Activated CD8-positive, alpha-beta memory T cell treated with anti-CD3 and anti-CD28 coated beads, Interleukin-2, amount 10 ng/mL, durations not matched to agents 7 days and 5 days (primary cell): Measurements from ENCODE around the gene NMRK2. TPM values are rescaled to one million over a fixed set of nuclear protein-coding genes. Genes with fewer than 3 reads are reported as not detected.
"Not testable (repeated sequence)": the region's sequence is repeated elsewhere in the genome, so short reads cannot be mapped to it uniquely, and the experiment has no call there.

Source experiments
- ATAC-seq: fragments of 150-1000 bp; cut with Tn5 transposase; one replicate; pipeline ENCODE4 v1.10.0; 2021; ENCODE audit warnings: moderate library complexity
- CTCF ChIA-PET: fragments of 350-600 bp; sonication (Branson Sonifier 250); formaldehyde crosslinking; loops from one replicate; lab custom pipeline; 2021; ENCODE audit warnings: antibody characterized with exemption; lab: Charles Lee
- DNase-seq: peaks from one replicate; pipeline ENCODE4 v3.0.0-alpha.2; 2020
- H3K27ac Mint-ChIP-seq: one replicate; pipeline ENCODE4 v1.8.0; 2021; ENCODE audit warnings: mild to moderate bottlenecking, mixed read lengths
- H3K27me3 Mint-ChIP-seq: one replicate; pipeline ENCODE4 v1.8.0; 2021; ENCODE audit warnings: mixed read lengths
- H3K36me3 Mint-ChIP-seq: one replicate; pipeline ENCODE4 v1.8.0; 2021; ENCODE audit warnings: mild to moderate bottlenecking, mixed read lengths
- H3K4me1 Mint-ChIP-seq: one replicate; pipeline ENCODE4 v1.8.0; 2021; ENCODE audit warnings: mixed read lengths
- H3K4me3 Mint-ChIP-seq: one replicate; pipeline ENCODE4 v1.8.0; 2021; ENCODE audit warnings: mild to moderate bottlenecking, moderate library complexity, mixed read lengths
- H3K9me3 Mint-ChIP-seq: one replicate; pipeline ENCODE4 v1.8.0; 2022; ENCODE audit warnings: low read depth, mixed read lengths
- total RNA-seq, 2 experiments: library from RNA; stranded (reverse); gene quantifications; one replicate each; pipeline ENCODE4 v1.2.3, GENCODE V29; 2021

The NMRK2 gene
- not detected for total RNA-seq

GRCh38 chr19:3932931-3933810 is at the start of gene NMRK2:
TSS of gene NMRK2 (plus strand) at chr19:3933069. CDS start at chr19:3933672, 603 bp downstream.
- H3K9me3 Mint-ChIP-seq: no peaks in the 10 kb centered on the region
- DNase-seq: no peak
- no peak for ATAC-seq
- CTCF ChIA-PET: no interaction called here
- peaks cover 30% of the 10 kb centered on the region for H3K27me3 Mint-ChIP-seq
- no peak within 1 kb of the TSS for H3K4me3 Mint-ChIP-seq
- no peaks in the 10 kb centered on the region for H3K36me3 Mint-ChIP-seq
- H3K27ac Mint-ChIP-seq: no peak within 1 kb of the TSS
- H3K4me1 Mint-ChIP-seq: no peaks in the 10 kb centered on the region

GRCh38 chr19:3890591-3890990 is 42.3 kb upstream of the NMRK2 start:
- CTCF ChIA-PET: interaction anchor here (0.7 to 0.8 kb wide), 2 partner anchors 172 to 250 kb away, joined by 3 read pairs; no protein-coding TSS in a partner anchor
- Mint-ChIP-seq H3K36me3 (no peaks in the 10 kb centered on the region), H3K27me3 (no peaks in the 10 kb centered on the region), H3K9me3 (no peaks in the 10 kb centered on the region), H3K27ac (no peak overlapping the region), H3K4me1 (no peaks in the 10 kb centered on the region), H3K4me3 (no peak overlapping the region)
- no peak for ATAC-seq
- no peak for DNase-seq

GRCh38 chr19:3893509-3894179 is 39.2 kb upstream of the NMRK2 start:
- DNase-seq (no peak), ATAC-seq (no peak)
- H3K4me1 Mint-ChIP-seq: peaks cover 8% of the 10 kb centered on the region
- no peaks in the 10 kb centered on the region for H3K9me3 Mint-ChIP-seq
- H3K4me3 Mint-ChIP-seq: no peak overlapping the region
- no peaks in the 10 kb centered on the region for H3K27me3 Mint-ChIP-seq
- H3K36me3 Mint-ChIP-seq: no peaks in the 10 kb centered on the region
- CTCF ChIA-PET: interaction anchor here (0.6 kb wide), 1 partner anchor 1913 kb away, joined by 3 read pairs; no protein-coding TSS in a partner anchor
- H3K27ac Mint-ChIP-seq: no peak overlapping the region

GRCh38 chr19:3894959-3895358 is 37.9 kb upstream of the NMRK2 start:
- H3K27me3 Mint-ChIP-seq, H3K9me3 Mint-ChIP-seq, ATAC-seq, CTCF ChIA-PET, H3K27ac Mint-ChIP-seq, H3K4me3 Mint-ChIP-seq, DNase-seq, H3K36me3 Mint-ChIP-seq: not testable (repeated sequence)
- peaks cover 10% of the 10 kb centered on the region for H3K4me1 Mint-ChIP-seq

GRCh38 chr19:3895788-3896187 is 37.1 kb upstream of the NMRK2 start:
- ATAC-seq: no peak

GRCh38 chr19:3897936-3898335 is 34.9 kb upstream of the NMRK2 start:
- CTCF ChIA-PET: interaction anchor here (1.2 to 1.5 kb wide), 2 partner anchors 76 to 88 kb away, joined by 3 to 5 read pairs; partner anchors contain the start of gene EEF2
- peak; percentile 81 for DNase-seq
- H3K4me1 Mint-ChIP-seq: peaks cover 10% of the 10 kb centered on the region
- H3K4me3 Mint-ChIP-seq: no peak overlapping the region
- peak; percentile 73 for ATAC-seq
- peaks cover 2% of the 10 kb centered on the region for H3K9me3 Mint-ChIP-seq
- H3K27ac Mint-ChIP-seq: peak overlapping the region; percentile 75
- no peaks in the 10 kb centered on the region for H3K27me3 Mint-ChIP-seq
- H3K36me3 Mint-ChIP-seq: no peaks in the 10 kb centered on the region

More at GRCh38 chr19:3895788-3896187, 37.1 kb upstream of the NMRK2 start:
- no peaks in the 10 kb centered on the region for H3K27me3 Mint-ChIP-seq
- CTCF ChIA-PET: no interaction called here
- H3K9me3 Mint-ChIP-seq: peaks cover 2% of the 10 kb centered on the region
- H3K4me3 Mint-ChIP-seq: no peak overlapping the region
- peaks cover 10% of the 10 kb centered on the region for H3K4me1 Mint-ChIP-seq
- no peak overlapping the region for H3K27ac Mint-ChIP-seq
- no peaks in the 10 kb centered on the region for H3K36me3 Mint-ChIP-seq
- DNase-seq: no peak

GRCh38 chr19:3898426-3898825 is 34.4 kb upstream of the NMRK2 start:
- H3K4me1 Mint-ChIP-seq: peaks cover 10% of the 10 kb centered on the region
- no peaks in the 10 kb centered on the region for H3K36me3 Mint-ChIP-seq
- DNase-seq: no peak
- no peak overlapping the region for H3K4me3 Mint-ChIP-seq
- no peaks in the 10 kb centered on the region for H3K27me3 Mint-ChIP-seq
- H3K9me3 Mint-ChIP-seq: peaks cover 2% of the 10 kb centered on the region
- H3K27ac Mint-ChIP-seq: peak overlapping the region; percentile 75
- ATAC-seq: no peak
- CTCF ChIA-PET: interaction anchor here (1.2 to 1.5 kb wide), 2 partner anchors 76 to 87 kb away, joined by 3 to 5 read pairs; partner anchors contain the start of gene EEF2

- Mint-ChIP-seq H3K4me1 (peaks cover 10% of the 10 kb centered on the region), H3K4me3 (no peak overlapping the region), H3K36me3 (no peaks in the 10 kb centered on the region), H3K27ac (no peak overlapping the region), H3K27me3 (no peaks in the 10 kb centered on the region), H3K9me3 (peaks cover 2% of the 10 kb centered on the region)
- no peak for DNase-seq
- no peak for ATAC-seq
- CTCF ChIA-PET: no interaction called here
Observed at GRCh38 chr19:3899531-3900294, 33.2 kb upstream of the NMRK2 start.

- CTCF ChIA-PET: no interaction called here
- no peak for ATAC-seq
Observed at GRCh38 chr19:3902317-3902973, 30.4 kb upstream of the NMRK2 start.

GRCh38 chr19:3904233-3904632 is 28.6 kb upstream of the NMRK2 start:
- no peaks in the 10 kb centered on the region for H3K36me3 Mint-ChIP-seq
- no peaks in the 10 kb centered on the region for H3K9me3 Mint-ChIP-seq
- no peak for DNase-seq
- no peaks in the 10 kb centered on the region for H3K27me3 Mint-ChIP-seq
- H3K4me1 Mint-ChIP-seq: no peaks in the 10 kb centered on the region
- CTCF ChIA-PET: no interaction called here
- no peak overlapping the region for H3K27ac Mint-ChIP-seq
- no peak overlapping the region for H3K4me3 Mint-ChIP-seq
- no peak for ATAC-seq

More at GRCh38 chr19:3902317-3902973, 30.4 kb upstream of the NMRK2 start:
- H3K9me3 Mint-ChIP-seq: peaks cover 2% of the 10 kb centered on the region
- peaks cover 10% of the 10 kb centered on the region for H3K4me1 Mint-ChIP-seq
- no peak overlapping the region for H3K27ac Mint-ChIP-seq
- no peak overlapping the region for H3K4me3 Mint-ChIP-seq
- H3K27me3 Mint-ChIP-seq: no peaks in the 10 kb centered on the region
- no peak for DNase-seq
- no peaks in the 10 kb centered on the region for H3K36me3 Mint-ChIP-seq

- H3K27me3 Mint-ChIP-seq: no peaks in the 10 kb centered on the region
- ATAC-seq (no peak), DNase-seq (no peak)
- H3K4me3 Mint-ChIP-seq: no peak overlapping the region
- peaks cover 3% of the 10 kb centered on the region for H3K9me3 Mint-ChIP-seq
- H3K27ac Mint-ChIP-seq: no peak overlapping the region
- CTCF ChIA-PET: no interaction called here
- H3K4me1 Mint-ChIP-seq: no peaks in the 10 kb centered on the region
- H3K36me3 Mint-ChIP-seq: no peaks in the 10 kb centered on the region
Observed at GRCh38 chr19:3907626-3908265, 25.1 kb upstream of the NMRK2 start.

- CTCF ChIA-PET: no interaction called here
- Mint-ChIP-seq H3K27ac (no peak overlapping the region), H3K4me1 (no peaks in the 10 kb centered on the region), H3K36me3 (no peaks in the 10 kb centered on the region), H3K4me3 (no peak overlapping the region), H3K27me3 (no peaks in the 10 kb centered on the region), H3K9me3 (peaks cover 3% of the 10 kb centered on the region)
- no peak for DNase-seq
- ATAC-seq: no peak
Observed at GRCh38 chr19:3908266-3909054, 24.4 kb upstream of the NMRK2 start.
